Mucosa of stomach (tissue), 1 donor: Measurements from ENCODE around the gene KDM4B.

Experiments used
- H3K27me3 ChIP-seq: one replicate; pipeline ENCODE4 v1.7.0; 2013; ENCODE audit warnings: mild to moderate bottlenecking, low read length; ENCODE audit not compliant: control insufficient read depth, insufficient read depth
- H3K36me3 ChIP-seq: one replicate; pipeline ENCODE4 v1.7.0; 2013; ENCODE audit warnings: low read length; ENCODE audit not compliant: control insufficient read depth, insufficient read depth
- H3K4me1 ChIP-seq: one replicate; pipeline ENCODE4 v1.7.0; 2013; ENCODE audit warnings: mild to moderate bottlenecking, low read length; ENCODE audit not compliant: control insufficient read depth, insufficient read depth
- H3K4me3 ChIP-seq: one replicate; pipeline ENCODE4 v1.7.0; 2013; ENCODE audit warnings: low read length
- H3K9ac ChIP-seq: one replicate; pipeline ENCODE4 v1.7.0; 2013; ENCODE audit warnings: mild to moderate bottlenecking, low read length, moderate library complexity
- H3K9me3 ChIP-seq: one replicate; pipeline ENCODE4 v1.7.0; 2013; ENCODE audit warnings: mild to moderate bottlenecking, low read length, moderate library complexity; ENCODE audit not compliant: control insufficient read depth
- donor health status: Pancreatic carcinoma.

The KDM4B gene

GRCh38 chr19:5053661-5054060 lies 84.7 kb downstream of the KDM4B start:
- Histone ChIP-seq H3K36me3 (peaks cover 10% of the 10 kb centered on the region), H3K9ac (no peak overlapping the region)

GRCh38 chr19:5054551-5055456 lies 85.9 kb downstream of the KDM4B start:
- H3K36me3 ChIP-seq: peaks cover 10% of the 10 kb centered on the region
- H3K4me1 ChIP-seq: no peaks in the 10 kb centered on the region
- no peak overlapping the region for H3K9ac ChIP-seq

More at GRCh38 chr19:5053661-5054060, 84.7 kb downstream of the KDM4B start:
- Histone ChIP-seq H3K27me3 (no peaks in the 10 kb centered on the region), H3K4me3 (no peak overlapping the region), H3K9me3 (no peaks in the 10 kb centered on the region), H3K4me1 (peaks cover 2% of the 10 kb centered on the region)

GRCh38 chr19:5055457-5055776 lies 86.5 kb downstream of the KDM4B start:
- Histone ChIP-seq H3K4me1 (no peaks in the 10 kb centered on the region), H3K27me3 (no peaks in the 10 kb centered on the region), H3K9me3 (no peaks in the 10 kb centered on the region), H3K9ac (no peak overlapping the region), H3K36me3 (peaks cover 10% of the 10 kb centered on the region), H3K4me3 (no peak overlapping the region)

More at GRCh38 chr19:5054551-5055456, 85.9 kb downstream of the KDM4B start:
- Histone ChIP-seq H3K4me3 (no peak overlapping the region), H3K27me3 (no peaks in the 10 kb centered on the region), H3K9me3 (no peaks in the 10 kb centered on the region)

- H3K36me3 ChIP-seq: peaks cover 10% of the 10 kb centered on the region
Measured at GRCh38 chr19:5057860-5058259, 88.9 kb downstream of the KDM4B start.

GRCh38 chr19:5058521-5059212 lies 89.8 kb downstream of the KDM4B start:
- Histone ChIP-seq H3K36me3 (peaks cover 10% of the 10 kb centered on the region), H3K9ac (no peak overlapping the region), H3K27me3 (no peaks in the 10 kb centered on the region), H3K4me3 (no peak overlapping the region), H3K4me1 (no peaks in the 10 kb centered on the region), H3K9me3 (no peaks in the 10 kb centered on the region)

More at GRCh38 chr19:5057860-5058259, 88.9 kb downstream of the KDM4B start:
- Histone ChIP-seq H3K4me3 (no peak overlapping the region), H3K27me3 (no peaks in the 10 kb centered on the region), H3K9ac (no peak overlapping the region), H3K4me1 (no peaks in the 10 kb centered on the region), H3K9me3 (no peaks in the 10 kb centered on the region)

- no peak overlapping the region for H3K4me3 ChIP-seq
- no peaks in the 10 kb centered on the region for H3K9me3 ChIP-seq
- no peak overlapping the region for H3K9ac ChIP-seq
- H3K27me3 ChIP-seq: no peaks in the 10 kb centered on the region
- no peaks in the 10 kb centered on the region for H3K4me1 ChIP-seq
- H3K36me3 ChIP-seq: peaks cover 10% of the 10 kb centered on the region
Measured at GRCh38 chr19:5059213-5059574, 90.3 kb downstream of the KDM4B start.

GRCh38 chr19:5059793-5060192 lies 90.9 kb downstream of the KDM4B start:
- H3K9ac ChIP-seq: no peak overlapping the region
- H3K4me3 ChIP-seq: no peak overlapping the region
- no peaks in the 10 kb centered on the region for H3K27me3 ChIP-seq
- H3K9me3 ChIP-seq: no peaks in the 10 kb centered on the region
- peaks cover 10% of the 10 kb centered on the region for H3K36me3 ChIP-seq
- no peaks in the 10 kb centered on the region for H3K4me1 ChIP-seq

GRCh38 chr19:5062195-5062594 lies 93.3 kb downstream of the KDM4B start:
- no peaks in the 10 kb centered on the region for H3K27me3 ChIP-seq
- no peak overlapping the region for H3K9ac ChIP-seq
- no peaks in the 10 kb centered on the region for H3K4me1 ChIP-seq
- no peak overlapping the region for H3K4me3 ChIP-seq
- H3K36me3 ChIP-seq: peaks cover 8% of the 10 kb centered on the region
- H3K9me3 ChIP-seq: no peaks in the 10 kb centered on the region

GRCh38 chr19:5062799-5063198 lies 93.9 kb downstream of the KDM4B start:
- H3K36me3 ChIP-seq: peaks cover 2% of the 10 kb centered on the region
- H3K9me3 ChIP-seq: no peaks in the 10 kb centered on the region
- H3K9ac ChIP-seq: no peak overlapping the region
- no peaks in the 10 kb centered on the region for H3K27me3 ChIP-seq
- no peaks in the 10 kb centered on the region for H3K4me1 ChIP-seq
- H3K4me3 ChIP-seq: no peak overlapping the region

GRCh38 chr19:5063873-5064645 lies 95.1 kb downstream of the KDM4B start:
- H3K4me1 ChIP-seq: no peaks in the 10 kb centered on the region
- no peak overlapping the region for H3K9ac ChIP-seq
- H3K36me3 ChIP-seq: no peaks in the 10 kb centered on the region
- H3K9me3 ChIP-seq: no peaks in the 10 kb centered on the region
- no peaks in the 10 kb centered on the region for H3K27me3 ChIP-seq
- no peak overlapping the region for H3K4me3 ChIP-seq

GRCh38 chr19:5064896-5065295 lies 96.0 kb downstream of the KDM4B start:
- Histone ChIP-seq H3K9ac (no peak overlapping the region), H3K4me1 (no peaks in the 10 kb centered on the region), H3K9me3 (no peaks in the 10 kb centered on the region), H3K27me3 (no peaks in the 10 kb centered on the region), H3K4me3 (no peak overlapping the region), H3K36me3 (no peaks in the 10 kb centered on the region)

GRCh38 chr19:5065663-5066093 lies 96.8 kb downstream of the KDM4B start:
- no peaks in the 10 kb centered on the region for H3K27me3 ChIP-seq

More at GRCh38 chr19:5065663-5066093, 96.8 kb downstream of the KDM4B start:
- no peaks in the 10 kb centered on the region for H3K9me3 ChIP-seq
- no peak overlapping the region for H3K4me3 ChIP-seq
- H3K9ac ChIP-seq: no peak overlapping the region
- no peaks in the 10 kb centered on the region for H3K36me3 ChIP-seq
- H3K4me1 ChIP-seq: no peaks in the 10 kb centered on the region
